GM18868 (cell line): ENCODE measurements around the gene EXOC4.
"Not testable (repeated sequence)": the region's sequence is repeated elsewhere in the genome, so short reads cannot be mapped to it uniquely, and the experiment has no call there.

Experiments
- ATAC-seq: cut with Tn5 transposase; IDR thresholded peaks from one replicate; pipeline ENCODE4 v1.9.1; 2021; ENCODE audit warnings: mild to moderate bottlenecking, moderate library complexity; ENCODE audit not compliant: unreplicated experiment

EXOC4 gene

DNA sequence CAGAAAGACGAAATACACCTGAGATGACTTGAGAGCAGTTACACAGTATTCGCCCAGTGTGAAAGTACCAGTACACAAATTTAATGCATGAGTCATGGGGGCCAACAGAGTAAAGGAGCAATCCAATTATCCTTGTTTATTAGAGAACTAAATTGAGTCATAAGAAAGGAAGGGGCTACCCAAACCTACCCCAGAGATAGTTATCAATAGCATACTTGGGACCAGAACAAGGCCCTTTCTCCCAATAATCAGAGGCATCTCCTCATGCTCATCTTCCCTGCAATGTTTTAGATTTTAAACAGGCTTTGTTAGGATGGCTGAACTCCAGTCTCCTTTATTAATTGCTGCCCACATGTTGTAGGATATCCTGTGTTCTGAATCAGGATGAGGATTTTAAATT, 634.6 kb downstream of the EXOC4 start:
- no peak for ATAC-seq

DNA sequence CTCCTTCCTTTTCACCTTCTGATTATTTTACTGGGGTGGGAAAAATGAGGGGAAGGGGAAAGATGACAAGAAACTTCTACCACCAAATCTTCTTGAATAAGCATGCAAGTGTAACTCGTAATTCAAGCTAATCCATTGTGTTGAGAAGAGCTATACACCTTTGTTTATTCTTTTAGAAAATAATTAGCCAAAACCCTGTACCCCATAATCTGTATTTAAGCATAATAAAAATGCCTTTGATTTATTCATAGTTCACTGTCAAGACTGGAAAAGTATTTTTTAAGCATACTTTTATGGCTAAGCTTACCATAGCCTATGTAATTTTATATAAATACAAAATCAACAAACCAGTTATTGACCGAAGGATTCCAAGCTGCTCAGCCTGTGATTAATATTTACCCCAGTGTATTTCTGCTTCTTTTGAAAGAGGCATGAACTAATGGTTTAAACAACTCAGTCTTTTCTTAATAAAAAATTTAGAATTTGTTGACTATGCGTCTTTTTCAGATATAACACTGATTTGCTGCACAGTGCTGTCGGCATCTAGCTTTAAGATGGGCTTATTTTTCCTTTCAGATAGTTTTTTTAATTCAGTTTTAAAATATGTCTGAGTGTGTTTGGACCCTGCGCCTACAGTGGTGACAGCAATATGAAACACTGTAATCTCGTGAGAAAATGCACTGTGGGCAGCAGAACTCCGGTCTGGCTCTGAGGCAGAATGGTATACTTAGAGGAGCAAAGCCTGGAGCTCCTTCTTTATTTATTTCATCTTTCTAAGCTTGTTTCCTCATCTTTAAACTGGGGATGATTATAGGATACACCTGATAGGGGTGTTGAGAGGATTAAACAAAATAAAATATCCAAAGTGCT, 635.4 kb downstream of the EXOC4 start:
- ATAC-seq, result no peak

- ATAC-seq, result no peak
Observed at GRCh38 chr7:133904776-133905175, 651.9 kb downstream of the EXOC4 start.

GRCh38 chr7:133906553-133906952, 653.7 kb downstream of the EXOC4 start:
- not testable (repeated sequence) for ATAC-seq

DNA sequence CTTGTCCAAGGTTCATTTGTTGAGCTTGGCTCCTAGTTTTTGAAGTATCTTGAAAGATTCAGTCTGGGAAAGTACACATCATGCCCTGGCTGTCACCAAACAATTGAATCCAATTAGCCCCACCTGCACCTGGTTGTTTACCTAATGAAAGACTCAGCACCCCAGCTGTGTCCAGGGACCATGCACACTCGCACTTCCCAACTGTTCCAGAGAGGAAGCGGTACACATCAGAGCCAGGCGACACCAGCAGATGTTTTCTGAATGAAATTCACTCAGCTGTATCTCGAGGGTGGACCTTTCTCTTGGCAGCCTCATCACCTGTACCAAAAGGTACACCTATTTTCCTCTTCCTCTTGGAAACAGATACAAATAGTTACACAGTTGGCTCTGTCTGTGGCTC, 657.9 kb downstream of the EXOC4 start:
- no peak for ATAC-seq

DNA sequence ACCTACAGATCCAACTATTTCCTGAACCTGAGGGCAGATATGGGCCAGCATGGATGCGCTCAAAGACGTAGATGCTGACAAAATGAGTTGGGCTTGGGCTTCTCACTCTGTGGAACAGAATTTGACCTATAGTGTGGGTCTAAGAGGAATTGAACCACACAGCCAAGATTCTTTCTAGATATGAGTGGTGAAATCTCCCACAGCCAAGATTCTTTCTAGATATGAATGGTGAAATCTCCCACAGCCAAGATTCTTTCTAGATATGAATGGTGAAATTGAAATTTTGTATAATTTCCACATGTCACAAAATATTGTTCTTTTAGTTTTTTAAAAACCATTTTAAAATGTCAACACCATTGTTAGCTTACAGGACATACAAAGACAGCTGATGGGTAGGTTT, 658.8 kb downstream of the EXOC4 start:
- no peak for ATAC-seq

DNA sequence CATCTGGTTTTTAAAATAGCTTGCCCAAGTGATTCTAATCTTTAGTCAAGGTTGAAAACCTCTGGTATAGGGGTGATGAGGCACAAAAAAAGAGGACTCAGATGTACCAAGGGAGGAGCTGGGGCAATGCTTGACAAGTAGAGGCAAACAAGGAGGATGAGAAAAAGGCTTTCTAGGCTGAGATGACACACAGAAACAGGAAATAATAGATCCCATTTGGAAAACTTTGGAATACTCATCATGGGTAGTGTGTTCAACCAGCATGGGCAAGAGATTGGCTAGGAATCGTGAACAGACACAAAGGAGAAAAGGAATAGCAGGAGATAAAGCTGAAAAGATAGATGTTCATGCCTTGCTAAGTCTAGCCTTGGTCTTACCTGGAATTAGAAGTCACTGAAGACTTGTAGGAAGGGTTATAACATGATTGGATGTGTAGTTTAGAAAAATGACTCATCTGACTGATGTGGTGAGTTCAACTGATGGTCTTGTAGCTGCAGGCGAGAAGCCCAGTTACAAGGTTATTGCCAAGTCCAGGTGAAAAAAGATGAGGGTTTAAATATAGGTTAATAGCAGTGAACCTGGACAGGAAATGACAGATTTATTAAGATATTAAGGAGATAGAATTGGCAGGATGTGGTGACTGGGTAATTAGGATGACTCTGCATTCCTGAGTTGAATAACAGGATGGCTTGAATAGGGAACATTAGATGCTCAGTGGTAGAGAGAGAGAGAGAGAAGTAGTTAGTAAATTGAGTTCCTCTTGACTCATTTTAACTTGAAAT, 660.2 kb downstream of the EXOC4 start:
- ATAC-seq, result no peak

DNA sequence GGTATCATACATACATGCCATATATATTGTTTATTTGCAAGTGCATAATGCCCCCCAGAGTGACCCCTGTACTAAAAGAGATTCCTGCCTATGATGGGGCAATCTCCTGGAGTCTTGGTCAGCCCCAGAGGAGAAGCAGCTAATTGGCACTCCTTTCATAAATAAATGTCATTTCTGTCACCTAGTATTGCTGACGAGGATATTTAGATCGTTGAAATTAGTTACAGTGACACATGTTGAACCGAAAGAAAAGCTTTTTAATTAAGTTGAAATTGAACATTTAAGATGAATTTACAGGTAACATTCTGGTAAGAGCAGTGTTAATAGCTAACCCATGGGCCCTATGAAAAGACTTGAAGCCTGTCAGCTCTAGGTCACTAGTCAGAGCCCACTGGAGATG, 663.7 kb downstream of the EXOC4 start:
- ATAC-seq, result no peak

- no peak for ATAC-seq
Observed at GRCh38 chr7:133919810-133920209, 666.9 kb downstream of the EXOC4 start.

DNA sequence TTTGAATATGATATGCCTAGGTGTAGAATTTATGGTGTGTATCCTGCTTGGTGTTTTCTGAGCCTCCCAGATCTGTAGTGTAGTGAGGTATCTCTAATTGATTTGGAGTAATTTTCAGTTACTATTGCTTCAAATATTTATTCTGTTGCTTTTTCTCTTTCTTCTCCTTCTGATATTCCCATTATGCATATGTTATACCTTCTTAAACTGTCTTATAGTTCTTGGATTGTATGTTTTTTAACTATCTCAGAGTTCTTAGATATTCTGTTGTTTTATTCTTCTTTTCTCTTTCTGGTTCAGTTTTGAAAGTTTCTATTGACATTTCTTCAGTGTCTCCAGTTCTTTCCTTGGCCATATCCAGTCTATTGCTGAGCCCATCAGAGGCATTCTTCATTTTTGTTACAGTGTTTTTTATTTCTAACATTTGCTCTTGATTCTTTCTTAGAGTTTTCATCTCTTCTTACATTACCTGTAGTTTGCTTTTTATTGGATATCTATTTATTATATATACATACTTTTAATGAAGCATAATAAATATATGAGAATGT, 668.8 kb downstream of the EXOC4 start:
- no peak for ATAC-seq

DNA sequence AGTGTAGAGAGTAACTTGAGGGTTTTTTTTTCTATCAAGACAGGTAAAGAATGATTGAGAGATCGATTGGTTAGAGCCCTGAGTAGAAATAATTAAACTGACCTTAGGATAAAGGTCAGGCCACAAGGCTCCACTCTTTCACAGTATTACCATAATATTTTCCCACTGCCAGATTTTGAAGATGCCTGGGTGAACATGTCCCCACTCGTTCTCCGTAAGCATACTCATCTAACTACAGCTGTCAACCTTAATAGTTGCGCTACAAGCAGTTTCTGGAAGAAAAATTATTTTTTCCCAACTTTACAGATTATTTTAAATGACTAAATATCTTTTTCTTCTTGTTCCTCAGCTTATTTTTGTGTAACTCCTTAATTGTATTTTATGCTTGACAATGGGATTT, 671.1 kb downstream of the EXOC4 start:
- ATAC-seq, result no peak

DNA sequence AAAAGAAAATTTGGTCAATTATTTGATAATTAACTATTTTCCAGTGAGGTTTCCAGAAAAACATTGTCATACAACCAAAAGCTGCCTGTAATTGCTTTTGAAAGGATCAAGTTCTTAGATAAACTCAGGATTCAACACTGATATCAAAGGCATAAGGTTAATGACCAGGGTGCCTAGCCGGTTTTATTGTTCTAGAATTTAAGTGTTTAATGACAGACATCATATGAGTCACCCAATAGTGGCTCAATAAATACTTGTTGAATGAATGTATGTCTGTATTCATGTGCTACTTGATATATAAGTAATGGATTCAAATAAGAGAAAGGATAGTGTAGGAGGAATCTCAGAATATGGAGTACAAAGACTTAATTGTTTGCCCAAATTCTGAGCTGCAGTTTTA, 678.2 kb downstream of the EXOC4 start:
- ATAC-seq, result no peak

- no peak for ATAC-seq
Observed at GRCh38 chr7:133932591-133932990, 679.7 kb downstream of the EXOC4 start.

DNA sequence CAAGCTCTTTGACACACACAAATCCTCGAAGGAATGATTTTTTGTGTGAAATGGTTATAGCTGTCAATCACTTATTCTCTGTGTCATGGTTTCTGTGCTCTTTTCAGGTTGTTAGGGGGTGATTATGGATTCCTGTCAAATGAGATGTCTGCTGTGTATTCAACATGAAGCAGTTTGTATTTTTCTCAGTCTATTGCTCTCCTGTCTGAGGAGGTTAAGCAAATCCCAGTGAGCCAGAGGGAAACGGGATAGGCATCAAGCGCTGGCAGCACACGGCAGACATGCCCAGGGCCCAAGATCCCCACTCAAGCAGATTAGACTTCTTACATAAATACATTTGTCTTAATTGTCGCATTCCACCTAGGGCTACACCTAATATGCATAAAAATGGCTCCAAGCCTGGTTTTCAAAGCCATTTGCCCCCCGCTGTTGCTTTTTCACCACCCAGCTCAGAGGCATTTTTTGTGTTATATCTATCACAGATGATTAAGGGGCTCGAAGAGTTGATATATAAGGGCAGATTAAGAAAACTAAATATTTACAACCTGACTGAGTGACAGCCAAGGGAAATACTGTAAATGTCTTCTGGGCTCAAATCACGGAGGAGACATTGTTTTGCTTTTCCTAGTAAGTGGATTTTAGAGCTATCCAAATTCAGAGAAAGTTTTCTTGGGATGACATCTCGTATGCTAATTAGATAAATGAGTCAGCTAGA, 681.5 kb downstream of the EXOC4 start:
- no peak for ATAC-seq

DNA sequence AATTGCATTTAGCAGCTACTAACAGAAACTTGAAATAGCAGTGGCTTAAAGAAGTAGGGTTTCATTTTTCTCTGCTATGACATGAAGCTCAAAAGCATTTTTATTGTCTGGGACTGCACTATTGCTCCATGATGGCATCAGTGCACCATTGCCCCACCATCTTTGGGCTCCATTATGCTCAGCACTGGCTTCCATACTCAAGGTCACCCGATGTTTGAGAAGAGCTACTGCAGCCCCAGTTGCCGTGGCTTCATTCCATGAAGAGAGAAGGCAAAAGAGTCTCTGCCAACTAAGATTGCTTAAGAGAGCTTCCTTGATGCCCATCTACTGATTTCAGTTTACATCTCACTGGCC, 682.1 kb downstream of the EXOC4 start:
- ATAC-seq, result no peak

DNA sequence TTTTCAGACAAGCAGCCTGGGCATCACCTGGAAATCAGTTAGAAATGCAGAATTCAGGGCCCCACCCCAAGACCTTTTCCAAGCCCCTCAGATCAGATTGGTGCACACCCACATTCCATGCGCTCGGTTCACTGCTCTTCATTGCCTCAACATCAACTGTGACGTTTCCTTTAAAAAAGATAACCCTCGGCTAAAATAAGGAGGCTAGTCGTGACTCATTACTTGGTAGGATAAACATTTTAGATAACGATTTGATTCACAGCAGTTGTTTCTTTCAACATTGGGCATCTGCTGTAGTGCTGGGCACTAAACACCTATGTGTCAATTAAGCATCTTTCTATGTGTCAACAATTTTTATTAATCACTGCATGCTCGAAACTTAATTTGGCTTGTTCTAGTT, 683.2 kb downstream of the EXOC4 start:
- ATAC-seq, result no peak

- no peak for ATAC-seq
Observed at GRCh38 chr7:133937786-133938185, 684.9 kb downstream of the EXOC4 start.

DNA sequence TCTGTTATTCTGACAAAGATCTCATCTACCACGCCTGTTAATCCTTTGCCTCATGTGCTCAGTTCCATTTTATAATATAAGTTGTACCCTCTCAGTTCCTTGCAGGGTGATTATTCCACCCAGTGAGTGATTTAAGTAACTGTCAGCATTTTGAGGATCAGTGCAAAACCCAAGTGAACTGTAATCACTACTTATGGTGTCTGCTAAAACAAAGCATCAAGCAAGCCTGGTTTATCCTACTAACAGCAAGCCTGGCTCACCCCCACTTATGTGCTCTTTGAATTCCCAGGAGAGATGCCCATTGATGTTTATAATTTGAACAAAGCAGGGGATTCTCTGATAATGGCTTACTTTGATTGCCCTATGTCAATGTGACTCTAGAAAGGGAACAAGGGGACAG, 687.5 kb downstream of the EXOC4 start:
- ATAC-seq, result no peak

DNA sequence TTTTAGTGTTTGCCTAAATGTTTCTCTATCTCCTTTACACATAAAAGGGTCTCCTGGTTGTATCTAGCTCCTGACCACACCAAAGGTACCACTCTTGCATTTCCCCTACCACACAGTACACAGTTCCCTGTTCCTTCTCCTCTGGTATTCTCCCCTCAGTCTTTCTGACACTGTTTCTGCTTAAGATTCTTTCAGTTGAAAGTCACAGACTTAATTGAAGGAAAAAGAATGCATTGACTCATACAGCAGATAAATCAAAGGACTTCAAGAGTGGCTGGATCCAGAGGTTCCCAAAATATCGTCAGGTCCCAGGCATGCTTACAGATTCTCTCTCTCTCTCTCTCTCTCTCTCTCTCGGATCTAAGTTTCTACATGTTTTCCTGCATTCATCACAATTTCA, 688.6 kb downstream of the EXOC4 start:
- no peak for ATAC-seq

DNA sequence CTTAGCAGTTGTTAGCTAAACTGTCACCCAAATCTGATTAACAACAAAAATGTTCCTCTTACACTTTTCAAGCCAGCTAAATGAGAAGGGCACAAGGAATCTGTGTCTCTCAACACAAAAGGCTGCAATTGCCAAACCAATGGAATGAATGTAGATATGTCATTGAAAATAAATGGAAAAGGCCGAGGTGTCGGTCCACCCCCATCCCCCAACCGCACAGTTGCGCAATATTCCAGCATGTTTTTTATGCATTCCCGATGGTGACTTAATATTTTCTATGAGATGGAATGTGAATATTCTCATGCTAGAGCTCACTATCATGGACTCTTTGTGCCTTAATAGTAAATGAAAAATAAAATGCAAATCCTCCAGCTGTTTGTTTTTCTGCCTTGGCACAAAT, 692.6 kb downstream of the EXOC4 start:
- ATAC-seq, result no peak

DNA sequence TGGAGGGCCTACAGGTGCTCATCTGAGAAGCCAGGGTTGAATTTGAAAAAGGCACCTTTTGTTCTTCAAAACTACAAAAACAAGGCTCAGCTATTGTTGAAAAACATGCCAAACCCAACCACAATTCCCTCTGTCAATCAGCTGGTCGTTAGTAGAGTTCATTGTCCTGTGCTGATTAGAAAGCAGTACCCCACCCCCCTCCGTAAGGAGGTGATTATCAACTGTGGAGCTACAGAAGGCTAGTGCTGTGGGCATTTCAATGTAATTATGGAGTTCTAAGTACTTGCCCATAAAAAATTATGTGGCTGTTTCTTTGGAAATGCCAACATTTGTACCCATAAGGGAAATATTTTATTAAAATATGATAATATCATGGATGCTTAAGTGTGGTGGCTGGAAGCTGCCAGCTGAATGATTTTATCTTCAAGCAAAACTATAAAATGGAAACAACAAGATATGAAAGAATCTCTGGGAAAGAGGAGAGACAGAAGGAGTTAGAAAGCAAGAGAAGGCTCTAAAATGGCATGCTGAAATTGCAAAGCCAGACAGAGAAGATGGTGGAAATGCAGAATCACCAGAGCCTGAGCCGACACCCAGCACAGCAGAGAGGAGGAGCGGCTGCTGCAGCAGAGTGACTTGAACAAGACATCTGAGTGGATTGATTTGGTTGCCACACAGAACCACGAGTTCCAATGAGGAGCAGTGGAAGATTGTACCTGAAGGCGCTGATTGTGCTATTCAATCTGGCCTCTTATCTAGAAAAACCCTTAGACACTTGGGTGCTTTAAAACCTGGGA, 694.8 kb downstream of the EXOC4 start:
- no peak for ATAC-seq
